Aorta (tissue), 5 donors: ENCODE data around the gene PLCB1. TPM values are rescaled to one million over a fixed set of nuclear protein-coding genes. Genes with fewer than 3 reads are reported as not detected.
"Not testable (repeated sequence)": the region's sequence is repeated elsewhere in the genome, so short reads cannot be mapped to it uniquely, and the experiment has no call there.

Experiments used
- ATAC-seq: fragments of 200-7000 bp; cut with Tn5 transposase; one replicate; pipeline ENCODE4 v1.9.1; 2022; ENCODE audit warnings: moderate library complexity; ENCODE audit not compliant: low FRiP score
- DNase-seq, 2 donors: peaks; one replicate each; pipeline ENCODE4 v3.0.0-alpha.2; 2020
- H3K27ac ChIP-seq, 2 donors: one replicate each; pipeline ENCODE4 v1.5.1; 2013; ENCODE audit warnings: low read length in 2 of 2, mild to moderate bottlenecking in 2 of 2, moderate library complexity in 2 of 2, control low read depth in 1 of 2, inconsistent platforms in 1 of 2, low read depth in 1 of 2
- H3K27me3 ChIP-seq, 2 donors: one replicate each; pipeline ENCODE4 v1.6.1; 2013; ENCODE audit warnings: control low read depth in 1 of 2, low read length in 1 of 2, mild to moderate bottlenecking in 1 of 2, moderate library complexity in 1 of 2; ENCODE audit not compliant: insufficient read depth in 2 of 2, control insufficient read depth in 1 of 2
- H3K36me3 ChIP-seq, 2 donors: one replicate each; pipeline ENCODE4 v1.6.1; 2013; ENCODE audit warnings: control low read depth in 1 of 2, low read length in 1 of 2, mild to moderate bottlenecking in 1 of 2; ENCODE audit not compliant: insufficient read depth in 2 of 2, control insufficient read depth in 1 of 2
- H3K4me1 ChIP-seq, 2 donors: one replicate each; pipeline ENCODE4 v1.6.1; 2013; ENCODE audit warnings: low read length in 2 of 2, control low read depth in 1 of 2, mild to moderate bottlenecking in 1 of 2, moderate library complexity in 1 of 2; ENCODE audit not compliant: insufficient read depth in 2 of 2, control insufficient read depth in 1 of 2
- H3K4me3 ChIP-seq, 2 donors: one replicate each; pipeline ENCODE4 v1.5.1; 2013; ENCODE audit warnings: low read length in 2 of 2, control low read depth in 1 of 2, mild to moderate bottlenecking in 1 of 2
- H3K9me3 ChIP-seq: one replicate; pipeline ENCODE4 v1.6.1; 2013; ENCODE audit warnings: mild to moderate bottlenecking, low read length; ENCODE audit not compliant: control insufficient read depth
- WGBS, 2 donors: extraction: QIAGEN DNeasy Blood & Tissue Kit; methylation state at CpG; one replicate each; pipeline ENCODE4 v1.1.7; 2013; 5-methylcytosine and 5-hydroxymethylcytosine counted together
- intact Hi-C, 2 donors: fragments of 100-400 bp; cut with DNase I; formaldehyde crosslinking; loops; one replicate each; pipeline versions ENCODE4 v1.14.2 to v1.15.0; 2022
- polyA plus RNA-seq, 2 donors: library from polyadenylated mRNA; stranded (reverse); fragments of 200-250 nt; gene quantifications; one replicate each; pipeline ENCODE4 v1.2.3, GENCODE V29; 2013
- total RNA-seq, 2 donors: library from RNA; stranded (reverse); fragmentation: NEBNext Ultra II Directional; extraction: Animal tissue kit (Norgen Biotek cat#: 25700); gene quantifications; one replicate each; pipeline ENCODE4 v1.2.1, GENCODE V29; 2021
- donor health status: healthy with polysubstance abuse.
- donor health status: Bipolar disorder and iron deficiency.
- donor health status: DM: no; HTN: no; CAD: no.
- donor health status: DM: no; HTN: no; CAD: no.
- donor health status: DM: yes; HTN: yes; CAD: no.

Gene PLCB1
- total and polyA plus RNA-seq, 4 donors: 1.4 to 35.0 (median 6.6) TPM

- no peaks in the 10 kb centered on the region for H3K9me3 ChIP-seq
- H3K36me3 ChIP-seq: no peaks in the 10 kb centered on the region
- 18 to 21% methylated on average over 3 of the region's 3 CpGs for WGBS, 2 donors
- H3K27me3 ChIP-seq: no peaks in the 10 kb centered on the region
- H3K4me1 ChIP-seq: no peaks in the 10 kb centered on the region
- intact Hi-C loops: no loop called here
- no peak for DNase-seq
- H3K4me3 ChIP-seq: no peak overlapping the region
- ATAC-seq: no peak
- no peak overlapping the region for H3K27ac ChIP-seq
Measured at GRCh38 chr20:8344106-8344505, 212.0 kb downstream of the PLCB1 start.

- 92 to 93% methylated on average over 5 of the region's 5 CpGs for WGBS, 2 donors
- DNase-seq (no peak), ATAC-seq (no peak)
- Histone ChIP-seq H3K27ac (no peak overlapping the region), H3K4me1 (no peaks in the 10 kb centered on the region), H3K27me3 (no peaks in the 10 kb centered on the region), H3K9me3 (no peaks in the 10 kb centered on the region), H3K36me3 (no peaks in the 10 kb centered on the region), H3K4me3 (no peak overlapping the region)
- intact Hi-C loops: no loop called here
Measured at GRCh38 chr20:8344631-8345030, 212.6 kb downstream of the PLCB1 start.

GRCh38 chr20:8346700-8347270, 214.7 kb downstream of the PLCB1 start:
- no peaks in the 10 kb centered on the region for H3K27me3 ChIP-seq
- DNase-seq: no peak
- ATAC-seq: no peak
- WGBS, 2 donors: 36 to 52% methylated on average over 1 of the region's 1 CpG
- H3K36me3 ChIP-seq: no peaks in the 10 kb centered on the region
- no peak overlapping the region for H3K27ac ChIP-seq
- H3K4me3 ChIP-seq: no peak overlapping the region
- no peaks in the 10 kb centered on the region for H3K4me1 ChIP-seq
- intact Hi-C loops: no loop called here
- H3K9me3 ChIP-seq: no peaks in the 10 kb centered on the region

- H3K27ac ChIP-seq, H3K4me1 ChIP-seq, H3K4me3 ChIP-seq, intact Hi-C loops, H3K36me3 ChIP-seq, DNase-seq, H3K27me3 ChIP-seq, H3K9me3 ChIP-seq, ATAC-seq: not testable (repeated sequence)
- WGBS, 2 donors: 90 to 98% methylated on average over 2 of the region's 2 CpGs
Measured at GRCh38 chr20:8350225-8350624, 218.2 kb downstream of the PLCB1 start.

- ATAC-seq (no peak), DNase-seq (no peak)
- no peaks in the 10 kb centered on the region for H3K4me1 ChIP-seq
- no peak overlapping the region for H3K4me3 ChIP-seq
- no peaks in the 10 kb centered on the region for H3K27me3 ChIP-seq
- intact Hi-C loops: no loop called here
- 94 to 97% methylated on average over 1 of the region's 1 CpG for WGBS, 2 donors
- no peak overlapping the region for H3K27ac ChIP-seq
- H3K9me3 ChIP-seq: no peaks in the 10 kb centered on the region
- no peaks in the 10 kb centered on the region for H3K36me3 ChIP-seq
Measured at GRCh38 chr20:8352486-8352885, 220.4 kb downstream of the PLCB1 start.

GRCh38 chr20:8353512-8353911, 221.4 kb downstream of the PLCB1 start:
- DNase-seq (no peak), ATAC-seq (no peak)
- Histone ChIP-seq H3K9me3 (no peaks in the 10 kb centered on the region), H3K27ac (no peak overlapping the region), H3K36me3 (no peaks in the 10 kb centered on the region), H3K4me1 (no peaks in the 10 kb centered on the region), H3K27me3 (no peaks in the 10 kb centered on the region), H3K4me3 (no peak overlapping the region)
- intact Hi-C loops: no loop called here
- 96 to 98% methylated on average over 2 of the region's 2 CpGs for WGBS, 2 donors

GRCh38 chr20:8355453-8355852, 223.4 kb downstream of the PLCB1 start:
- no peak overlapping the region for H3K4me3 ChIP-seq
- ATAC-seq: no peak
- no peaks in the 10 kb centered on the region for H3K9me3 ChIP-seq
- no peaks in the 10 kb centered on the region for H3K27me3 ChIP-seq
- no peaks in the 10 kb centered on the region for H3K4me1 ChIP-seq
- intact Hi-C loops: no loop called here
- H3K27ac ChIP-seq: no peak overlapping the region
- DNase-seq: no peak
- H3K36me3 ChIP-seq: no peaks in the 10 kb centered on the region
- 92 to 94% methylated on average over 3 of the region's 3 CpGs for WGBS, 2 donors

- no peaks in the 10 kb centered on the region for H3K4me1 ChIP-seq
- no peaks in the 10 kb centered on the region for H3K36me3 ChIP-seq
- H3K4me3 ChIP-seq: no peak overlapping the region
- 90 to 98% methylated on average over 2 of the region's 2 CpGs for WGBS, 2 donors
- no peak for DNase-seq
- intact Hi-C loops: no loop called here
- ATAC-seq: no peak
- H3K9me3 ChIP-seq: no peaks in the 10 kb centered on the region
- H3K27ac ChIP-seq: no peak overlapping the region
- no peaks in the 10 kb centered on the region for H3K27me3 ChIP-seq
Measured at GRCh38 chr20:8356806-8357205, 224.7 kb downstream of the PLCB1 start.

GRCh38 chr20:8357703-8358102, 225.6 kb downstream of the PLCB1 start:
- Histone ChIP-seq H3K27me3 (no peaks in the 10 kb centered on the region), H3K4me1 (no peaks in the 10 kb centered on the region), H3K27ac (no peak overlapping the region), H3K4me3 (no peak overlapping the region), H3K9me3 (no peaks in the 10 kb centered on the region), H3K36me3 (no peaks in the 10 kb centered on the region)
- ATAC-seq (no peak), DNase-seq (no peak)
- WGBS, 2 donors: 47 to 72% methylated on average over 2 of the region's 2 CpGs
- intact Hi-C loops: no loop called here
